Peyer's patch (tissue), 4 donors: Measurements from ENCODE around the gene GABBR2.

Experiments used
- CTCF ChIP-seq, 6 experiments: fragments of 450-650 bp in 4 of 6; fragments of 200-600 bp in 2 of 6; sonication (generic) in 1 of 6; IDR thresholded peaks; one replicate each; pipeline ENCODE4 v1.5.1; 2017 to 2019; ENCODE audit warnings: antibody characterized with exemption in 6 of 6, mild to moderate bottlenecking in 3 of 6, moderate library complexity in 1 of 6
- POLR2A ChIP-seq, 2 donors: fragments of 450-650 bp; IDR thresholded peaks; one replicate each; pipeline ENCODE4 v1.5.1; 2017; ENCODE audit warnings: antibody characterized with exemption in 2 of 2, mild to moderate bottlenecking in 2 of 2, moderate library complexity in 2 of 2

- TF ChIP-seq CTCF (IDR thresholded peaks at IDR 0.05) (no peak), POLR2A (IDR thresholded peaks at IDR 0.05) (no peak)
Measured at GRCh38 chr9:98455256-98456155, 253.2 kb downstream of the GABBR2 start.
